Keratinocyte (primary cell): ENCODE data around the gene RNASE9. TPM values are rescaled to one million over a fixed set of nuclear protein-coding genes. Genes with fewer than 3 reads are reported as not detected.
"Not testable (repeated sequence)": the region's sequence is repeated elsewhere in the genome, so short reads cannot be mapped to it uniquely, and the experiment has no call there.

ENCODE experiments used
- DNase-seq: peaks from one replicate; pipeline ENCODE4 v3.0.0-alpha.2; 2011; ENCODE audit warnings: low read depth, missing footprints, low spot score
- FAIRE-seq: peaks from 2 replicates; lab custom pipeline; 2011; peaks lifted over from hg19 to GRCh38; lab: Jason Lieb, UNC
- H2AFZ ChIP-seq: 2 replicates; pipeline ENCODE4 v1.6.0; 2012; ENCODE audit warnings: low read length, control low read depth, inconsistent platforms; ENCODE audit not compliant: control insufficient read depth
- H3K27ac ChIP-seq: 2 replicates; pipeline ENCODE4 v1.5.1; 2011; ENCODE audit warnings: low read length; ENCODE audit not compliant: control insufficient read depth, insufficient read depth
- H3K27me3 ChIP-seq: 3 replicates; pipeline ENCODE4 v1.6.0; 2011; ENCODE audit warnings: low read length; ENCODE audit not compliant: control insufficient read depth, insufficient read depth; ENCODE audit errors: extremely low read depth
- H3K36me3 ChIP-seq, 2 experiments: 2 replicates in 1 of 2; 3 replicates in 1 of 2; pipeline ENCODE4 v1.5.1; 2011; ENCODE audit warnings: low read length in 2 of 2, mild to moderate bottlenecking in 1 of 2; ENCODE audit not compliant: control insufficient read depth in 2 of 2, insufficient read depth in 2 of 2; ENCODE audit errors: extremely low read depth in 1 of 2
- H3K4me1 ChIP-seq: 3 replicates; pipeline ENCODE4 v1.5.1; 2011; ENCODE audit warnings: low read length; ENCODE audit not compliant: control insufficient read depth, insufficient read depth; ENCODE audit errors: extremely low read depth
- H3K4me2 ChIP-seq: 3 replicates; pipeline ENCODE4 v1.6.0; 2011; ENCODE audit warnings: low read depth, low read length; ENCODE audit not compliant: control insufficient read depth, insufficient read depth; ENCODE audit errors: extremely low read depth
- H3K4me3 ChIP-seq, 3 experiments: fragments of 200-600 bp in 1 of 3; sonication (generic) in 1 of 3; 2 replicates in 2 of 3; 3 replicates in 1 of 3; pipeline ENCODE4 v1.5.1; 2011 to 2016; ENCODE audit warnings: low read length in 3 of 3, mild to moderate bottlenecking in 3 of 3, control low read depth in 2 of 3, inconsistent platforms in 1 of 3, low read depth in 1 of 3, mixed read lengths in 1 of 3, mixed run types in 1 of 3, moderate library complexity in 1 of 3; ENCODE audit not compliant: control insufficient read depth in 2 of 3, insufficient read depth in 2 of 3; ENCODE audit errors: extremely low read depth in 1 of 3
- H3K79me2 ChIP-seq: 2 replicates; pipeline ENCODE4 v1.6.0; 2012; ENCODE audit warnings: low read length; ENCODE audit not compliant: control insufficient read depth, insufficient read depth
- H3K9ac ChIP-seq: 3 replicates; pipeline ENCODE4 v1.6.0; 2011; ENCODE audit warnings: low read length; ENCODE audit not compliant: control insufficient read depth, insufficient read depth; ENCODE audit errors: extremely low read depth
- H3K9me1 ChIP-seq: 3 replicates; pipeline ENCODE4 v1.6.0; 2011; ENCODE audit warnings: low read length; ENCODE audit not compliant: control insufficient read depth, insufficient read depth; ENCODE audit errors: extremely low read depth
- H3K9me3 ChIP-seq: 2 replicates; pipeline ENCODE4 v1.5.1; 2012; ENCODE audit warnings: low read depth, low read length; ENCODE audit not compliant: control insufficient read depth
- H4K20me1 ChIP-seq: 3 replicates; pipeline ENCODE4 v1.6.0; 2011; ENCODE audit warnings: low read length; ENCODE audit not compliant: control insufficient read depth, insufficient read depth; ENCODE audit errors: extremely low read depth
- CTCF ChIP-seq, 3 experiments: IDR thresholded peaks in 1 of 3; conservative IDR thresholded peaks in 1 of 3; optimal IDR thresholded peaks in 1 of 3; 2 replicates in 2 of 3; 3 replicates in 1 of 3; pipeline versions ENCODE3 to v1.5.1; 2011; ENCODE audit warnings: low read length in 3 of 3, mild to moderate bottlenecking in 3 of 3, moderate library complexity in 2 of 3, control low read depth in 1 of 3, inconsistent platforms in 1 of 3; ENCODE audit not compliant: insufficient read depth in 2 of 3; ENCODE audit errors: extremely low read depth in 1 of 3
- EZH2 ChIP-seq: IDR thresholded peaks from one replicate; pipeline ENCODE4 v1.6.1; 2012; ENCODE audit warnings: inconsistent platforms, mild to moderate bottlenecking, low read length, moderate library complexity
- dilution Hi-C: fragments of 300-500 bp; cut with MboI; formaldehyde crosslinking; loops from one replicate; pipeline ENCODE4 v1.7.0; 2020; ENCODE audit warnings: low sequenced_read_pairs; ENCODE audit not compliant: extremely low pct_ligation_motif_present
- polyA plus RNA-seq, 5 experiments: library from polyadenylated mRNA; depleted of rRNA in 3 of 5; stranded (reverse) in 3 of 5; stranded (forward) in 1 of 5; unstranded in 1 of 5; fragments of >200 nt; gene quantifications; 1 replicate in 1 of 5; 2 replicates in 3 of 5; 3 replicates in 1 of 5; pipeline versions ENCODE4 v1.2.1 to v1.2.3, GENCODE V29; 2011 to 2012; ENCODE audit warnings: missing spikeins in 2 of 5, low read depth in 1 of 5, low replicate concordance in 1 of 5

The RNASE9 gene
- polyA plus RNA-seq, 1 donor (not counting 4 experiments of a cell fraction or from before 2014, with no cell fraction given), result not detected

GRCh38 chr14:20597108-20597507, 36.3 kb upstream of the RNASE9 start:
- Histone ChIP-seq H2AFZ (no peak overlapping the region), H4K20me1 (no peaks in the 10 kb centered on the region), H3K27ac (no peak overlapping the region), H3K4me3 (no peak overlapping the region), H3K79me2 (no peaks in the 10 kb centered on the region), H3K9me1 (no peaks in the 10 kb centered on the region), H3K27me3 (peaks cover 2% of the 10 kb centered on the region), H3K4me1 (peaks cover 7% of the 10 kb centered on the region), H3K9me3 (no peaks in the 10 kb centered on the region), H3K9ac (no peak overlapping the region), H3K4me2 (no peak overlapping the region), H3K36me3 (no peaks in the 10 kb centered on the region)
- DNase-seq (no peak), FAIRE-seq (no peak)
- TF ChIP-seq CTCF (optimal IDR thresholded peaks at IDR 0.05 in 1 of 3, IDR thresholded peaks at IDR 0.05 in 1 of 3, conservative IDR thresholded peaks at IDR 0.05 in 1 of 3; ENCODE audit: extremely low read depth in 1 of 3, insufficient read depth in 2 of 3, low read length in 3 of 3), result no peak
- no peak for TF ChIP-seq EZH2
- dilution Hi-C loops, result no loop called here

DNA sequence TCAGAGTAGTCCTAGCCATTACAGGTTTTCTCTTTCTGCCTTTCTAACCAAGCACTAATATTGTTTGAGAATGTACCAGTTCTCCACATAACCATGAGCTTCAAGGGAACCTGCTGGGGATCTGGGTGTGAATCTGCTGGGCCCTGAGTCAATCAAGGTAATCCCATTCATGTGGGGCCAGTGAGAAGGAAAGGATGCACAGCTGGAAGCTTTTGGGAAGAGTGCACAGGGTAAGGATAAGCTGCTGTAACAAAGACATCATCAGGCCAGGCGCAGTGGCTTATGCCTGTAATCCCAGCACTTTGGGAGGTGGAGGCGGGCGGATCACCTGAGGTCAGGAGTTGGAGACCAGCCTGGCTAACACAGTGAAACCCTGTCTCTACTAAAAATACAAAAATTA, 34.9 kb upstream of the RNASE9 start:
- FAIRE-seq, H3K4me2 ChIP-seq, H3K9me3 ChIP-seq, H3K4me3 ChIP-seq, dilution Hi-C loops, H3K9ac ChIP-seq, H3K4me1 ChIP-seq, H4K20me1 ChIP-seq, H3K27me3 ChIP-seq, H3K36me3 ChIP-seq, H3K27ac ChIP-seq, H3K79me2 ChIP-seq, H3K9me1 ChIP-seq, DNase-seq, H2AFZ ChIP-seq: not testable (repeated sequence)

DNA sequence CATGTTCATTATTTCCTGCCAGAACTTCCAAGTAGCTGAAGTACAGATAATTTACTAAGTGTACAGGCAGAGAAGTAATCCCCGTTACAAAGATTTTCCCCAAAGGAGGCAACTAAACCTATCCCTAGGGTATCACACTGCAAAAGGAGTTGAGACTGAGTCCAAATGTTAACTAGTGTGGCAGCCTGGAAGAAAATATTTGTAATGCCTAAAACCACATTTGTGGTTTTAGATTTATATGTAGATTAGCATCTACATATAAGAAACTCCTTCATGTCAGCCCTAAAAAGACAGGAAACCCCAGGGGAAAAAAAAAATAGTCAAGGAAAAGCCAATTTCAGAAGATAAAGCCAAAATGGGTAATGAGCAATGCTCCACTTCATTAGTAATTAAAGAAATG, 31.7 kb upstream of the RNASE9 start:
- Histone ChIP-seq H4K20me1 (no peaks in the 10 kb centered on the region), H3K27ac (no peak overlapping the region), H3K9ac (no peak overlapping the region), H3K79me2 (no peaks in the 10 kb centered on the region), H3K4me2 (no peak overlapping the region), H3K4me1 (peaks cover under 1% of the 10 kb centered on the region), H3K9me3 (no peaks in the 10 kb centered on the region), H3K36me3 (no peaks in the 10 kb centered on the region), H2AFZ (no peak overlapping the region), H3K27me3 (peaks cover 2% of the 10 kb centered on the region), H3K9me1 (no peaks in the 10 kb centered on the region), H3K4me3 (no peak overlapping the region)
- dilution Hi-C loops, result no loop called here
- DNase-seq (no peak), FAIRE-seq (no peak)
- no peak for TF ChIP-seq EZH2
- no peak for TF ChIP-seq CTCF (optimal IDR thresholded peaks at IDR 0.05 in 1 of 3, IDR thresholded peaks at IDR 0.05 in 1 of 3, conservative IDR thresholded peaks at IDR 0.05 in 1 of 3; ENCODE audit: extremely low read depth in 1 of 3, insufficient read depth in 2 of 3, low read length in 3 of 3)
